A549 (cell line): ENCODE results near the gene COPRS. TPM values are rescaled to one million over a fixed set of nuclear protein-coding genes. Genes with fewer than 3 reads are reported as not detected.

Experiments
- ATAC-seq, 2 experiments: fragments of 200-7000 bp in 1 of 2; fragments of >200 bp in 1 of 2; cut with Nextera tagmentation in 1 of 2; cut with Tn5 transposase in 1 of 2; 3 replicates each; pipeline versions ENCODE4 v1.8.0 to v1.9.1; 2018 to 2020; ENCODE audit warnings: mild to moderate bottlenecking in 1 of 2, moderate library complexity in 1 of 2
- CTCF ChIA-PET: fragments of 300-600 bp; sonication (Branson Sonifier 250); formaldehyde crosslinking; extraction: SDS; loops from one replicate; lab custom pipeline; 2021; ENCODE audit warnings: antibody characterized with exemption, inconsistent platforms; lab: Yijun Ruan, JAX
- POLR2A ChIA-PET: fragments of 350-600 bp; formaldehyde crosslinking; extraction: SDS; loops from one replicate; lab custom pipeline; 2021; ENCODE audit warnings: antibody characterized with exemption, inconsistent platforms; lab: Yijun Ruan, JAX
- DNase-seq, 2 experiments: peaks; one replicate each; pipeline versions ENCODE4 v3.0.0 to v3.0.0-alpha.2; 2011 to 2016; ENCODE audit warnings: low read depth in 1 of 2, low spot score in 1 of 2
- FAIRE-seq: peaks from 2 replicates; lab custom pipeline; 2011; peaks lifted over from hg19 to GRCh38; lab: Jason Lieb, UNC
- H3K27ac ChIP-seq, 2 experiments: fragments of >200 bp; sonication (Bioruptor Twin); formaldehyde crosslinking; 3 replicates each; pipeline ENCODE4 v1.5.1; 2016 to 2017
- H3K4me1 ChIP-seq: fragments of >200 bp; sonication (Bioruptor Twin); formaldehyde crosslinking; 3 replicates; pipeline ENCODE4 v1.6.1; 2016
- H3K4me2 ChIP-seq: fragments of >200 bp; sonication (Bioruptor Twin); formaldehyde crosslinking; 3 replicates; pipeline ENCODE4 v1.6.1; 2016
- H3K4me3 ChIP-seq: fragments of >200 bp; sonication (Bioruptor Twin); formaldehyde crosslinking; 3 replicates; pipeline ENCODE4 v1.5.1; 2016
- H3K9me3 ChIP-seq: fragments of >200 bp; sonication (Bioruptor Twin); formaldehyde crosslinking; 3 replicates; pipeline ENCODE4 v1.6.1; 2016
- CBX8 ChIP-seq: fragments of 200-600 bp; sonication (generic); IDR thresholded peaks from 2 replicates; pipeline ENCODE4 v1.6.1; 2016
- CEBPB ChIP-seq, 2 experiments: fragments of >200 bp in 1 of 2; sonication (Bioruptor Twin) in 1 of 2; formaldehyde crosslinking in 1 of 2; IDR thresholded peaks; 2 replicates each; pipeline ENCODE4 v1.6.1; 2012 to 2016
- CTCF ChIP-seq: fragments of >200 bp; sonication (Bioruptor Twin); formaldehyde crosslinking; IDR thresholded peaks from 3 replicates; pipeline ENCODE4 v1.5.1; 2016
- EHF ChIP-seq: fragments of 250-450 bp; sonication (Bioruptor Pico); IDR thresholded peaks from 2 replicates; pipeline ENCODE4 v1.5.0; 2020; ENCODE audit warnings: mild to moderate bottlenecking
- EHMT2 ChIP-seq: fragments of 200-600 bp; sonication (generic); IDR thresholded peaks from 2 replicates; pipeline ENCODE4 v1.6.1; 2016; ENCODE audit warnings: antibody characterized with exemption, low read depth, mild to moderate bottlenecking, moderate library complexity
- ESRRA ChIP-seq: fragments of 150-350 bp; IDR thresholded peaks from 2 replicates; pipeline ENCODE4 v1.6.1; 2014; ENCODE audit warnings: mild to moderate bottlenecking, low read length, borderline replicate concordance
- FOSB ChIP-seq: fragments of 250-450 bp; sonication (Bioruptor Pico); IDR thresholded peaks from 2 replicates; pipeline ENCODE4 v1.5.0; 2020; ENCODE audit warnings: mild to moderate bottlenecking, moderate library complexity
- FOSL2 ChIP-seq, 2 experiments: fragments of 450-650 bp in 1 of 2; fragments of >200 bp in 1 of 2; sonication (Bioruptor Twin) in 1 of 2; formaldehyde crosslinking; IDR thresholded peaks; 2 replicates each; pipeline versions ENCODE4 v1.5.0 to v1.6.1; 2016 to 2020; ENCODE audit warnings: mild to moderate bottlenecking in 1 of 2, moderate library complexity in 1 of 2
- HOXA7 ChIP-seq: fragments of 250-450 bp; sonication (Bioruptor Pico); IDR thresholded peaks from 2 replicates; pipeline ENCODE4 v1.5.0; 2020; ENCODE audit warnings: mild to moderate bottlenecking, moderate library complexity
- HOXB13 ChIP-seq: fragments of 250-450 bp; sonication (Bioruptor Pico); IDR thresholded peaks from 2 replicates; pipeline ENCODE4 v1.5.0; 2020; ENCODE audit warnings: low read depth, mild to moderate bottlenecking, moderate library complexity
- JUN ChIP-seq, 2 experiments: fragments of >200 bp; sonication (Bioruptor Twin); formaldehyde crosslinking; IDR thresholded peaks; 2 replicates in 1 of 2; 3 replicates in 1 of 2; pipeline ENCODE4 v1.6.1; 2016 to 2017
- JUNB ChIP-seq: fragments of >200 bp; sonication (Bioruptor Twin); formaldehyde crosslinking; IDR thresholded peaks from 2 replicates; pipeline ENCODE4 v1.6.1; 2016
- KDM5A ChIP-seq: fragments of 200-600 bp; sonication (generic); IDR thresholded peaks from 2 replicates; pipeline ENCODE4 v1.6.1; 2016; ENCODE audit warnings: antibody characterized with exemption, mild to moderate bottlenecking
- MAFK ChIP-seq: fragments of 450-650 bp; IDR thresholded peaks from 2 replicates; pipeline ENCODE4 v1.6.1; 2014; ENCODE audit not compliant: partially characterized antibody
- NPAS2 ChIP-seq: fragments of 250-450 bp; sonication (Bioruptor Pico); IDR thresholded peaks from 2 replicates; pipeline ENCODE4 v1.8.0; 2022; ENCODE audit warnings: mild to moderate bottlenecking, moderate library complexity, borderline replicate concordance
- NR3C1 ChIP-seq: fragments of >200 bp; sonication (Bioruptor Twin); formaldehyde crosslinking; IDR thresholded peaks from 3 replicates; pipeline ENCODE4 v1.6.1; 2017
- PBX3 ChIP-seq: IDR thresholded peaks from 2 replicates; pipeline ENCODE4 v1.6.1; 2012
- POLR2AphosphoS2 ChIP-seq: conservative IDR thresholded peaks from 2 replicates; pipeline ENCODE4 v1.6.1; 2012; ENCODE audit warnings: low read length, improper control_type of control experiment, inconsistent platforms
- RCOR1 ChIP-seq: fragments of 150-350 bp; IDR thresholded peaks from 2 replicates; pipeline ENCODE4 v1.6.1; 2014; ENCODE audit warnings: antibody characterized with exemption, low read length, low read depth
- RNF2 ChIP-seq: fragments of 200-600 bp; sonication (generic); IDR thresholded peaks from 2 replicates; pipeline ENCODE4 v1.6.1; 2016; ENCODE audit warnings: low read depth, mild to moderate bottlenecking, antibody characterized with exemption, moderate library complexity, borderline replicate concordance
- SMC3 ChIP-seq: fragments of >200 bp; sonication (Bioruptor Twin); formaldehyde crosslinking; IDR thresholded peaks from 3 replicates; pipeline ENCODE4 v1.6.1; 2018; ENCODE audit warnings: inconsistent platforms
- TP53 ChIP-seq: fragments of 250-450 bp; sonication (Bioruptor Pico); IDR thresholded peaks from 2 replicates; pipeline ENCODE4 v1.5.0; 2021; ENCODE audit warnings: mild to moderate bottlenecking, moderate library complexity
- USF2 ChIP-seq: fragments of 450-650 bp; IDR thresholded peaks from 2 replicates; pipeline ENCODE4 v1.6.1; 2014; ENCODE audit warnings: antibody characterized with exemption
- ZFP36 ChIP-seq: fragments of 450-650 bp; IDR thresholded peaks from 2 replicates; pipeline ENCODE4 v1.6.1; 2014; ENCODE audit warnings: borderline replicate concordance; ENCODE audit not compliant: partially characterized antibody
- ZNF302 ChIP-seq: fragments of 250-450 bp; sonication (Bioruptor Pico); IDR thresholded peaks from 2 replicates; pipeline ENCODE4 v1.9.0; 2021; ENCODE audit warnings: inconsistent platforms, mild to moderate bottlenecking, moderate library complexity
- WGBS: methylation state at CpG from one replicate; pipeline ENCODE4 v1.1.6; 2017; ENCODE audit errors: missing lambda C conversion rate; 5-methylcytosine and 5-hydroxymethylcytosine counted together
- polyA plus RNA-seq, 4 experiments: library from polyadenylated mRNA; depleted of rRNA in 3 of 4; stranded (reverse); fragments of >200 nt; fragmentation: RNase III in 1 of 4; extraction: RNeasy Plus Mini Kit Qiagen cat#74134 plus additional on column Dnase treatment in 1 of 4; gene quantifications; 2 replicates in 3 of 4; 3 replicates in 1 of 4; pipeline ENCODE4 v1.2.3, GENCODE V29; 2011 to 2017

COPRS gene
- polyA plus RNA-seq, 2 of the 4 experiments (the other 2 are of a cell fraction) = 80.5 to 98.3 TPM

GRCh38 chr17:31854672-31855071 is 4.4 kb downstream of the COPRS start:
- 94% methylated on average over 2 of the region's 2 CpGs for WGBS
- Histone ChIP-seq H3K4me1 (peaks cover 13% of the 10 kb centered on the region), H3K4me3 (no peak overlapping the region), H3K27ac (no peak overlapping the region), H3K4me2 (no peak overlapping the region), H3K9me3 (no peaks in the 10 kb centered on the region)
- DNase-seq (no peak), FAIRE-seq (peak; percentile 7), ATAC-seq (no peak)
- CTCF ChIA-PET = interaction anchor here (1.9 to 11.5 kb wide), 2 partner anchors 11 to 297 kb away, joined by 8 to 130 read pairs; no protein-coding TSS in a partner anchor
- TF ChIP-seq CEBPB (IDR thresholded peaks at IDR 0.05) (peak in 1 of 2 experiments; percentile 9; a peak in 1 of 4 replicates), HOXA7 (CRISPR knock-in tag) (no peak), HOXB13 (CRISPR knock-in tag) (no peak)
- POLR2A ChIA-PET = no interaction called here

GRCh38 chr17:31853911-31854470 is 5.1 kb downstream of the COPRS start:
- DNase-seq = no peak
- H3K4me3 ChIP-seq = no peak overlapping the region
- H3K27ac ChIP-seq = no peak overlapping the region
- TF ChIP-seq FOSL2 (IDR thresholded peaks at IDR 0.05) = no peak
- TF ChIP-seq FOSL2 (CRISPR knock-in tag; IDR thresholded peaks at IDR 0.05) = no peak
- TF ChIP-seq TP53 (CRISPR knock-in tag) = no peak
- TF ChIP-seq RNF2 = no peak
- no peak for TF ChIP-seq RCOR1
- TF ChIP-seq NR3C1 = no peak
- no peak for TF ChIP-seq MAFK
- TF ChIP-seq SMC3 = no peak
- no peak for TF ChIP-seq EHMT2
- no peak for TF ChIP-seq NPAS2 (CRISPR knock-in tag)
- no peak overlapping the region for H3K4me2 ChIP-seq
- no peak for FAIRE-seq
- peaks cover 10% of the 10 kb centered on the region for H3K4me1 ChIP-seq
- WGBS = 80% methylated on average over 7 of the region's 7 CpGs
- CTCF ChIA-PET = interaction anchor here (0.7 to 11.5 kb wide), 5 partner anchors 11 to 417 kb away, joined by 3 to 130 read pairs (median 4); no protein-coding TSS in a partner anchor
- POLR2A ChIA-PET = no interaction called here
- H3K9me3 ChIP-seq = no peaks in the 10 kb centered on the region
- no peak for ATAC-seq

GRCh38 chr17:31845291-31845690 is 13.8 kb downstream of the COPRS start:
- no peak for ATAC-seq
- no peak for TF ChIP-seq EHF (CRISPR knock-in tag)
- WGBS = 37% methylated on average over 3 of the region's 3 CpGs
- Histone ChIP-seq H3K27ac (no peak overlapping the region), H3K4me2 (no peak overlapping the region), H3K4me1 (peaks cover 10% of the 10 kb centered on the region; the same call in 2 of the 3 replicates), H3K9me3 (no peaks in the 10 kb centered on the region), H3K4me3 (no peak overlapping the region)
- no peak for FAIRE-seq
- CTCF ChIA-PET = interaction anchor here (0.8 to 10.9 kb wide), 5 partner anchors 10 to 406 kb away, joined by 3 to 377 read pairs (median 85); partner anchors contain the start of gene COPRS
- POLR2A ChIA-PET = no interaction called here
- no peak for DNase-seq

GRCh38 chr17:31843070-31843745 is 15.8 kb downstream of the COPRS start:
- H3K4me2 ChIP-seq = peak overlapping the region; percentile 74
- CTCF ChIA-PET = interaction anchor here (0.5 to 10.9 kb wide), 108 partner anchors 12 to 626 kb away, joined by 3 to 377 read pairs (median 5); partner anchors contain the start of gene COPRS
- whole genome bisulfite sequencing = 42% methylated on average over 8 of the region's 8 CpGs
- H3K4me1 ChIP-seq = peaks cover 10% of the 10 kb centered on the region; the same call in 2 of the 3 replicates
- H3K9me3 ChIP-seq = no peaks in the 10 kb centered on the region
- no peak for FAIRE-seq
- no peak overlapping the region for H3K4me3 ChIP-seq
- ATAC-seq = peak; percentile 26 to 39; a peak in 3 of 6 replicates
- POLR2A ChIA-PET = interaction anchor here (0.9 to 1.3 kb wide), 2 partner anchors 285 to 293 kb away, joined by 3 to 5 read pairs; no protein-coding TSS in a partner anchor
- H3K27ac ChIP-seq = no peak overlapping the region
- peak in 1 of 2 experiments; percentile 36 for DNase-seq
- TF ChIP-seq USF2 (no peak), KDM5A (no peak), ZNF302 (CRISPR knock-in tag) (no peak), SMC3 (no peak), POLR2AphosphoS2 (no peak), JUN (IDR thresholded peaks at IDR 0.05) (no peak), CTCF (no peak), TP53 (CRISPR knock-in tag) (no peak), ESRRA (no peak), FOSB (no peak), CBX8 (no peak), ZFP36 (no peak), PBX3 (no peak), JUNB (no peak)
